Upper lobe of right lung (tissue), 1 donor: ENCODE results near the gene ETV1. TPM values are rescaled to one million over a fixed set of nuclear protein-coding genes. Genes with fewer than 3 reads are reported as not detected.

ENCODE experiments used
- ATAC-seq: fragments of 200-7000 bp; cut with Tn5 transposase; one replicate; pipeline ENCODE4 v1.9.1; 2020; ENCODE audit warnings: mild to moderate bottlenecking, moderate library complexity
- DNase-seq: peaks from one replicate; pipeline ENCODE4 v3.0.0-alpha.2; 2020
- H3K27ac ChIP-seq: fragments of 200-600 bp; one replicate; pipeline ENCODE4 v1.8.0; 2022
- H3K27me3 ChIP-seq: fragments of 200-600 bp; one replicate; pipeline ENCODE4 v1.8.0; 2022; ENCODE audit warnings: mild to moderate bottlenecking
- H3K36me3 ChIP-seq: fragments of 200-600 bp; one replicate; pipeline ENCODE4 v1.8.0; 2022
- H3K4me1 ChIP-seq: fragments of 200-600 bp; one replicate; pipeline ENCODE4 v1.8.0; 2022
- H3K4me3 ChIP-seq: fragments of 200-600 bp; one replicate; pipeline ENCODE4 v1.8.0; 2022; ENCODE audit warnings: mild to moderate bottlenecking
- H3K9me3 ChIP-seq: fragments of 200-600 bp; one replicate; pipeline ENCODE4 v1.8.0; 2022
- CTCF ChIP-seq: fragments of 200-600 bp; IDR thresholded peaks from one replicate; pipeline ENCODE4 v1.8.0; 2022; ENCODE audit warnings: antibody characterized with exemption
- intact Hi-C: fragments of 100-400 bp; cut with DNase I; formaldehyde crosslinking; loops from one replicate; pipeline ENCODE4 v1.11.0; 2022
- total RNA-seq: library from RNA; stranded (reverse); fragmentation: NEBNext Ultra II Directional; extraction: Animal tissue kit (Norgen Biotek cat#: 25700); gene quantifications from one replicate; pipeline ENCODE4 v1.2.1, GENCODE V29; 2021
- donor health status: DM: no; HTN: yes; CAD: no; lungs with severe emphysema.

Gene ETV1
- total RNA-seq, 1 donor from 2014 or later = 110 TPM

GRCh38 chr7:13904689-13905088, 84.8 kb downstream of the ETV1 start:
- ATAC-seq (no peak), DNase-seq (no peak)
- Histone ChIP-seq H3K4me1 (peaks cover 9% of the 10 kb centered on the region), H3K4me3 (no peak overlapping the region), H3K36me3 (peaks cover 13% of the 10 kb centered on the region), H3K27me3 (no peaks in the 10 kb centered on the region), H3K27ac (peak overlapping the region; percentile 19), H3K9me3 (no peaks in the 10 kb centered on the region)
- intact Hi-C loops = no loop called here
- TF ChIP-seq CTCF = no peak

GRCh38 chr7:13904007-13904406, 85.5 kb downstream of the ETV1 start:
- Histone ChIP-seq H3K27ac (no peak overlapping the region), H3K4me3 (no peak overlapping the region), H3K27me3 (no peaks in the 10 kb centered on the region), H3K36me3 (peaks cover 13% of the 10 kb centered on the region), H3K4me1 (peaks cover 9% of the 10 kb centered on the region), H3K9me3 (no peaks in the 10 kb centered on the region)
- TF ChIP-seq CTCF = no peak
- DNase-seq (no peak), ATAC-seq (no peak)
- intact Hi-C loops = no loop called here

- Histone ChIP-seq H3K9me3 (no peaks in the 10 kb centered on the region), H3K36me3 (peaks cover 13% of the 10 kb centered on the region), H3K27me3 (no peaks in the 10 kb centered on the region), H3K4me1 (peaks cover 9% of the 10 kb centered on the region), H3K4me3 (no peak overlapping the region), H3K27ac (no peak overlapping the region)
- no peak for ATAC-seq
- intact Hi-C loops = no loop called here
- no peak for DNase-seq
- TF ChIP-seq CTCF = no peak
These were observed 87.9 kb downstream of the ETV1 start for GRCh38 chr7:13901577-13901976.

GRCh38 chr7:13898957-13899670, 90.4 kb downstream of the ETV1 start:
- intact Hi-C loops = no loop called here
- Histone ChIP-seq H3K9me3 (no peaks in the 10 kb centered on the region), H3K4me3 (no peak overlapping the region), H3K27ac (no peak overlapping the region), H3K27me3 (no peaks in the 10 kb centered on the region), H3K36me3 (peaks cover 7% of the 10 kb centered on the region), H3K4me1 (peaks cover 3% of the 10 kb centered on the region)
- DNase-seq = no peak
- no peak for ATAC-seq
- no peak for TF ChIP-seq CTCF

- no peak for TF ChIP-seq CTCF
- H3K4me3 ChIP-seq = no peak overlapping the region
- intact Hi-C loops = no loop called here
- H3K36me3 ChIP-seq = peaks cover 4% of the 10 kb centered on the region
- no peaks in the 10 kb centered on the region for H3K4me1 ChIP-seq
- H3K27me3 ChIP-seq = no peaks in the 10 kb centered on the region
- ATAC-seq = peak; percentile 23
- H3K9me3 ChIP-seq = no peaks in the 10 kb centered on the region
- DNase-seq = no peak
- H3K27ac ChIP-seq = no peak overlapping the region
These were observed 91.6 kb downstream of the ETV1 start for GRCh38 chr7:13897819-13898218.

GRCh38 chr7:13894954-13895353, 94.5 kb downstream of the ETV1 start:
- no peak overlapping the region for H3K4me3 ChIP-seq
- intact Hi-C loops = no loop called here
- no peak for TF ChIP-seq CTCF

More at GRCh38 chr7:13894954-13895353, 94.5 kb downstream of the ETV1 start:
- H3K27ac ChIP-seq = no peak overlapping the region
- peaks cover 4% of the 10 kb centered on the region for H3K36me3 ChIP-seq
- no peaks in the 10 kb centered on the region for H3K27me3 ChIP-seq
- H3K9me3 ChIP-seq = no peaks in the 10 kb centered on the region
- no peaks in the 10 kb centered on the region for H3K4me1 ChIP-seq
- ATAC-seq (no peak), DNase-seq (no peak)
